CD4-positive, alpha-beta T cell treated with Interleukin-17A for 1 hour (primary cell): ENCODE results near the gene DGAT2.

ENCODE experiments used
- DNase-seq: peaks from one replicate; pipeline ENCODE4 v3.0.0-alpha.2; 2020

DGAT2 gene

GRCh38 chr11:75802913-75803820, 34.6 kb downstream of the DGAT2 start:
- DNase-seq = peak; percentile 78

- DNase-seq = no peak
These were observed 40.5 kb downstream of the DGAT2 start for GRCh38 chr11:75809111-75809510.

GRCh38 chr11:75809991-75810390, 41.4 kb downstream of the DGAT2 start:
- no peak for DNase-seq

GRCh38 chr11:75810637-75811390, 42.2 kb downstream of the DGAT2 start:
- no peak for DNase-seq

- no peak for DNase-seq
These were observed 42.9 kb downstream of the DGAT2 start for GRCh38 chr11:75811485-75811884.

- no peak for DNase-seq
These were observed 44.0 kb downstream of the DGAT2 start for GRCh38 chr11:75812542-75813040.

- no peak for DNase-seq
These were observed 44.5 kb downstream of the DGAT2 start for GRCh38 chr11:75813124-75813523.

GRCh38 chr11:75813622-75814039, 45.1 kb downstream of the DGAT2 start:
- no peak for DNase-seq

GRCh38 chr11:75814363-75814676, 45.7 kb downstream of the DGAT2 start:
- no peak for DNase-seq

- DNase-seq = peak; percentile 99
These were observed 46.2 kb downstream of the DGAT2 start, which contains the start of gene UVRAG for GRCh38 chr11:75814677-75815344. Gene UVRAG (plus strand): TSS chr11:75815210. CDS start chr11:75815408, 198 bp downstream.

- DNase-seq = peak; percentile 64
These were observed 47.0 kb downstream of the DGAT2 start for GRCh38 chr11:75815345-75816168.

GRCh38 chr11:75816561-75817239, 48.1 kb downstream of the DGAT2 start:
- DNase-seq = peak; percentile 28

GRCh38 chr11:75820645-75821044, 52.1 kb downstream of the DGAT2 start:
- DNase-seq = no peak

GRCh38 chr11:75821202-75821601, 52.6 kb downstream of the DGAT2 start:
- DNase-seq = no peak

GRCh38 chr11:75822541-75822940, 54.0 kb downstream of the DGAT2 start:
- no peak for DNase-seq

- no peak for DNase-seq
These were observed 54.8 kb downstream of the DGAT2 start for GRCh38 chr11:75823415-75823814.

- no peak for DNase-seq
These were observed 55.4 kb downstream of the DGAT2 start for GRCh38 chr11:75823946-75824345.

GRCh38 chr11:75826461-75827230, 58.1 kb downstream of the DGAT2 start:
- DNase-seq = no peak

- no peak for DNase-seq
These were observed 59.0 kb downstream of the DGAT2 start for GRCh38 chr11:75827562-75827961.

- no peak for DNase-seq
These were observed 63.4 kb downstream of the DGAT2 start for GRCh38 chr11:75831915-75832502.

- DNase-seq = no peak
These were observed 66.2 kb downstream of the DGAT2 start for GRCh38 chr11:75834728-75835127.
